Germinal center (tissue), 1 donor: ENCODE measurements around the gene TMSB10.
"Not testable (repeated sequence)": the region's sequence is repeated elsewhere in the genome, so short reads cannot be mapped to it uniquely, and the experiment has no call there.

Source experiments
- DNase-seq: peaks from one replicate; pipeline ENCODE4 v3.0.0; 2012; ENCODE audit warnings: mixed read lengths, low spot score

TMSB10 gene

GRCh38 chr2:84904717-84905174 lies 710 bp upstream of the TMSB10 start:
- no peak for DNase-seq

- DNase-seq, result peak; percentile 59
These were observed 848 bp downstream of the TMSB10 start for GRCh38 chr2:84906108-84906899.

GRCh38 chr2:84906900-84907714 lies 1.7 kb downstream of the TMSB10 start:
- peak; percentile 71 for DNase-seq

GRCh38 chr2:84908948-84909713 lies 3.7 kb downstream of the TMSB10 start:
- DNase-seq, result no peak

GRCh38 chr2:84911135-84911678 lies 5.8 kb downstream of the TMSB10 start:
- no peak for DNase-seq

- no peak for DNase-seq
These were observed 7.5 kb downstream of the TMSB10 start for GRCh38 chr2:84912984-84913383.

GRCh38 chr2:84914334-84914733 lies 8.9 kb downstream of the TMSB10 start:
- DNase-seq, result no peak

GRCh38 chr2:84915675-84916074 lies 10.2 kb downstream of the TMSB10 start:
- not testable (repeated sequence) for DNase-seq

- DNase-seq, result not testable (repeated sequence)
These were observed 12.4 kb downstream of the TMSB10 start for GRCh38 chr2:84917821-84918220.

- no peak for DNase-seq
These were observed 13.0 kb downstream of the TMSB10 start for GRCh38 chr2:84918430-84918829.

GRCh38 chr2:84919885-84920580 lies 14.6 kb downstream of the TMSB10 start:
- DNase-seq, result no peak

- DNase-seq, result no peak
These were observed 17.6 kb downstream of the TMSB10 start for GRCh38 chr2:84923009-84923408.

- no peak for DNase-seq
These were observed 19.0 kb downstream of the TMSB10 start for GRCh38 chr2:84924173-84925106.

GRCh38 chr2:84925336-84925723 lies 19.9 kb downstream of the TMSB10 start:
- no peak for DNase-seq

GRCh38 chr2:84925724-84926376 lies 20.4 kb downstream of the TMSB10 start:
- DNase-seq, result peak; percentile 81

GRCh38 chr2:84927275-84927627 lies 21.8 kb downstream of the TMSB10 start:
- DNase-seq, result no peak

GRCh38 chr2:84931384-84931821 lies 25.9 kb downstream of the TMSB10 start:
- DNase-seq, result no peak

- DNase-seq, result no peak
These were observed 32.9 kb downstream of the TMSB10 start for GRCh38 chr2:84938194-84938879.

- peak; percentile 74 for DNase-seq
These were observed 34.1 kb downstream of the TMSB10 start for GRCh38 chr2:84939426-84940087.
